ENCODE results near the gene PLXDC1. TPM values are rescaled to one million over a fixed set of nuclear protein-coding genes. Genes with fewer than 3 reads are reported as not detected.

Gene PLXDC1
- total RNA-seq, 1 donor from 2014 or later, result 19.7 TPM

DNA sequence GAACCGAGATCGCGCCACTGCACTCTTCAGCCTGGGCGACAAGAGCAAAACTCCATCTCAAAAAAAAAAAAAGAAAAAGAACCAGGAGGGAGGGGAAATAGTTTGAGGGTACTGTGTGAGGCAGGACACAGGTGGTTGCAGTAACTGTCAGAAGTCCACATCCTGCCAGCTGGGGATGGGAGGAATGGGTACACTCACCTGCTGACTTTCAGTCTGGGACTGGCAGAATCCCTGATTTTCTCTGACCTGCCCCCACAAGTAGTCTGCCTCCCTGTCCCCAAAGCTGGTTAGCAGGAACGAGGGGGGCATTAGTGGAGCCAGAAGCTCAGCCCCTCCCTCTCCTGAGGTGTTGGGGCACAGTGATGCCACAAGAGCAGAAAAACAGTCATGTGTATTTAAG is 21.6 kb upstream of the PLXDC1 start:
- Mint-ChIP-seq H3K4me1 (ENCODE audit: unreplicated experiment) (peaks cover under 1% of the 10 kb centered on the region), H3K36me3 (ENCODE audit: unreplicated experiment) (peaks cover 21% of the 10 kb centered on the region), H3K4me3 (ENCODE audit: unreplicated experiment) (no peak overlapping the region), H3K27ac (ENCODE audit: unreplicated experiment) (no peak overlapping the region), H3K27me3 (ENCODE audit: unreplicated experiment) (no peaks in the 10 kb centered on the region), H3K9me3 (ENCODE audit: unreplicated experiment) (no peaks in the 10 kb centered on the region)
- DNase-seq (ENCODE audit: extremely low spot score, unreplicated experiment), result no peak
- TF ChIP-seq, protein P1, sequence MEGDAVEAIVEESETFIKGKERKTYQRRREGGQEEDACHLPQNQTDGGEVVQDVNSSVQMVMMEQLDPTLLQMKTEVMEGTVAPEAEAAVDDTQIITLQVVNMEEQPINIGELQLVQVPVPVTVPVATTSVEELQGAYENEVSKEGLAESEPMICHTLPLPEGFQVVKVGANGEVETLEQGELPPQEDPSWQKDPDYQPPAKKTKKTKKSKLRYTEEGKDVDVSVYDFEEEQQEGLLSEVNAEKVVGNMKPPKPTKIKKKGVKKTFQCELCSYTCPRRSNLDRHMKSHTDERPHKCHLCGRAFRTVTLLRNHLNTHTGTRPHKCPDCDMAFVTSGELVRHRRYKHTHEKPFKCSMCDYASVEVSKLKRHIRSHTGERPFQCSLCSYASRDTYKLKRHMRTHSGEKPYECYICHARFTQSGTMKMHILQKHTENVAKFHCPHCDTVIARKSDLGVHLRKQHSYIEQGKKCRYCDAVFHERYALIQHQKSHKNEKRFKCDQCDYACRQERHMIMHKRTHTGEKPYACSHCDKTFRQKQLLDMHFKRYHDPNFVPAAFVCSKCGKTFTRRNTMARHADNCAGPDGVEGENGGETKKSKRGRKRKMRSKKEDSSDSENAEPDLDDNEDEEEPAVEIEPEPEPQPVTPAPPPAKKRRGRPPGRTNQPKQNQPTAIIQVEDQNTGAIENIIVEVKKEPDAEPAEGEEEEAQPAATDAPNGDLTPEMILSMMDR (IDR thresholded peaks at IDR 0.05), result no peak

DNA sequence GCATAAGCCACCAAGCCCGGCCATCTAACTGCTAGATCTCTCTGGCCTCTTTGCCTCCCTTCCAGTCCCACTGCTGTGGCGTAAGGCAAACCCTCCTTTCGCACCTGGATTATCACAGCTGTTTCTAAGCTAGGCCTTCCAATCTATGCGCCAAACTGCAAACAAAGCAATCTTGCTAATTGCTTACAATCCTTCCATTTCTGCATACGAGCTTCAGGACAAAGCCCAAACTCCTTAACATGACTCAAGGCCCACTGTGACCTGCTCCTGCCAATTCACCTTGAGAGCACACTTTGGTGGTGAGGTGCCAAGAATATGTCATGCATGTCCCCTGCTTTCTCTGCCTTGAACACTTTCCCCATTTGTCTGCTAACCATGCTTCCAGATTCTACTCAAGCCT is 20.5 kb upstream of the PLXDC1 start:
- no peaks in the 10 kb centered on the region for H3K9me3 Mint-ChIP-seq (ENCODE audit: unreplicated experiment)
- H3K27me3 Mint-ChIP-seq (ENCODE audit: unreplicated experiment), result no peaks in the 10 kb centered on the region
- peaks cover 4% of the 10 kb centered on the region for H3K4me1 Mint-ChIP-seq (ENCODE audit: unreplicated experiment)
- no peak overlapping the region for H3K27ac Mint-ChIP-seq (ENCODE audit: unreplicated experiment)
- no peak overlapping the region for H3K4me3 Mint-ChIP-seq (ENCODE audit: unreplicated experiment)
- DNase-seq (ENCODE audit: extremely low spot score, unreplicated experiment), result no peak
- TF ChIP-seq, protein P1 (IDR thresholded peaks at IDR 0.05), result no peak
- peaks cover 15% of the 10 kb centered on the region for H3K36me3 Mint-ChIP-seq (ENCODE audit: unreplicated experiment)

DNA sequence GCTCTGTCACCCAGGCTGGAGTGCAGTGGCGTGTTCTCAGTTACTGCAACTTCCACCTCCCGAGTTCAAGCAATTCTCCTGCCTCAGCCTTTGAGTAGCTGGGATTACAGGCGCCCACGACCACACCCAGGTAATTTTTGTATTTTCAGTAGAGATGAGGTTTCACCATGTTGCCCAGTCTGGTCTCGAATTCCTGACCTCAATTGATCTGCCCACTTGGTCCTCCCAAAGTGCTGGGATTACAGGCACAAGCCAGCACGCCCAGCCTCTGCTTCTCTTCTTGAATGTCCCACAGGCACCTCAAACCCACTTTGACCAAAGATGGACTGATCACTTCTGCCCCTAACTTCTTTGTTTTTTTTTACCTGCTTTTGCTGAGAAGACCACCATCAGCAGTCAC is 19.1 kb upstream of the PLXDC1 start:
- TF ChIP-seq, protein P1 (IDR thresholded peaks at IDR 0.05), result no peak
- DNase-seq (ENCODE audit: extremely low spot score, unreplicated experiment), result no peak

DNA sequence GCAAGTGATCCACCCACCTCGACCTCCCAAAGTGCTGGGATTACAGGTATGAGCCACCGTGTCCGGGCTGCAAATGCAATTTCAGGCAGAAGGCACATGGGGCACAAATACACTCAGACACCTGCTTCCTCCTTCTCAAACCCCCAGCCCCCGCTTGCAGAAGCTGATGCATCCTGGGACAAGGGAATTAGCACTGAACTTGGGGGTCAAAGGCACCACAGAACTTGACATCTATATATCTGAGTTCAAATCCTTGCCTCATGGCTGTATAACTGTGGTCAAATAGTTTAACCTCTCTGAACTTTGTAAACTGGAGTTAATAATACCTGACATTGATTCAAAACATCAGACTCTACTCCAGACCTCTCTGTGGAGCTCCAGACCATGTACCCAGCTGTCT is 18.7 kb upstream of the PLXDC1 start:
- DNase-seq (ENCODE audit: extremely low spot score, unreplicated experiment), result no peak
- Mint-ChIP-seq H3K27me3 (ENCODE audit: unreplicated experiment) (peaks cover 6% of the 10 kb centered on the region), H3K27ac (ENCODE audit: unreplicated experiment) (no peak overlapping the region)

More for the DNA sequence above, 19.1 kb upstream of the PLXDC1 start:
- Mint-ChIP-seq H3K27me3 (ENCODE audit: unreplicated experiment) (peaks cover 5% of the 10 kb centered on the region), H3K4me1 (ENCODE audit: unreplicated experiment) (peaks cover 4% of the 10 kb centered on the region), H3K27ac (ENCODE audit: unreplicated experiment) (no peak overlapping the region), H3K4me3 (ENCODE audit: unreplicated experiment) (no peak overlapping the region), H3K9me3 (ENCODE audit: unreplicated experiment) (no peaks in the 10 kb centered on the region), H3K36me3 (ENCODE audit: unreplicated experiment) (peaks cover 5% of the 10 kb centered on the region)

DNA sequence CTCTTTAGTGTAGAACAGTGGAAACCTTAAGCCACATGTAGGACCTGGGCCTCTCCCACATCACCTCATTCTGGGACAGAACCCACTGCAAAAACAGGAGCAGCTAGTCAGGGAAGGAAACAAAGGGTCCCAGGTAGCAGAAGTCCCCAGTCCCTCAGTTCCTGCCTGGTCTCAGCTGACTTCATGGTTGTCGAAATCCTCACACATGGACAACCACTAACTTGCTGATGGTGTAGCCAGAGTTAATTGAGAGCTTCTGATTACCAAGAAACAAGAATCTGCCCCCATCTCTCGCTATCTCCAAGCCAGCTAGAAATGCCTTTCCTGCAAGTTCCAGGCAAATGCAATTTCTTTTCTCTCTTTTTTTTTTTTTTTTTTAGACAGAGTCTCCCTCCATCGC is 18.1 kb upstream of the PLXDC1 start:
- no peak for DNase-seq (ENCODE audit: extremely low spot score, unreplicated experiment)
- peaks cover 11% of the 10 kb centered on the region for H3K4me1 Mint-ChIP-seq (ENCODE audit: unreplicated experiment)
- H3K36me3 Mint-ChIP-seq (ENCODE audit: unreplicated experiment), result no peaks in the 10 kb centered on the region
- TF ChIP-seq, protein P1 (IDR thresholded peaks at IDR 0.05), result no peak
- peaks cover 11% of the 10 kb centered on the region for H3K27me3 Mint-ChIP-seq (ENCODE audit: unreplicated experiment)
- no peak overlapping the region for H3K27ac Mint-ChIP-seq (ENCODE audit: unreplicated experiment)
- no peak overlapping the region for H3K4me3 Mint-ChIP-seq (ENCODE audit: unreplicated experiment)
- no peaks in the 10 kb centered on the region for H3K9me3 Mint-ChIP-seq (ENCODE audit: unreplicated experiment)

More for the DNA sequence above, 18.7 kb upstream of the PLXDC1 start:
- H3K4me3 Mint-ChIP-seq (ENCODE audit: unreplicated experiment), result no peak overlapping the region
- H3K4me1 Mint-ChIP-seq (ENCODE audit: unreplicated experiment), result peaks cover 5% of the 10 kb centered on the region
- TF ChIP-seq, protein P1 (IDR thresholded peaks at IDR 0.05), result no peak
- H3K36me3 Mint-ChIP-seq (ENCODE audit: unreplicated experiment), result peaks cover under 1% of the 10 kb centered on the region
- no peaks in the 10 kb centered on the region for H3K9me3 Mint-ChIP-seq (ENCODE audit: unreplicated experiment)

Measured in osteocyte (in vitro differentiated cells).